H1 (cell line): Measurements from ENCODE around the gene ENO3.

Experiments used
- CTCF ChIP-seq, 3 experiments: IDR thresholded peaks; 1 replicate in 2 of 3; 2 replicates in 1 of 3; pipeline versions ENCODE4 v1.5.1 to v1.6.1; 2011; ENCODE audit warnings: low read length in 3 of 3, mild to moderate bottlenecking in 3 of 3, inconsistent platforms in 2 of 3, low read depth in 1 of 3, moderate library complexity in 1 of 3; ENCODE audit not compliant: insufficient read depth in 1 of 3; ENCODE audit errors: control extremely low read depth in 1 of 3
- EGR1 ChIP-seq: IDR thresholded peaks from 2 replicates; pipeline ENCODE4 v1.6.1; 2011; ENCODE audit warnings: low read depth, low read length, borderline replicate concordance
- FOSL1 ChIP-seq: IDR thresholded peaks from 2 replicates; pipeline ENCODE4 v1.6.1; 2011; ENCODE audit warnings: mild to moderate bottlenecking, low read depth, low read length, moderate library complexity; ENCODE audit not compliant: insufficient read depth
- POLR2A ChIP-seq, 2 experiments: IDR thresholded peaks; 1 replicate in 1 of 2; 2 replicates in 1 of 2; pipeline ENCODE4 v1.6.1; 2011; ENCODE audit warnings: low read depth in 2 of 2, low read length in 2 of 2, mild to moderate bottlenecking in 2 of 2; ENCODE audit errors: control extremely low read depth in 1 of 2
- SIN3A ChIP-seq, 2 experiments: IDR thresholded peaks in 1 of 2; conservative IDR thresholded peaks in 1 of 2; 2 replicates each; pipeline ENCODE4 v1.6.1; 2011 to 2012; ENCODE audit warnings: low read length in 2 of 2, improper control_type of control experiment in 1 of 2, low read depth in 1 of 2, mild to moderate bottlenecking in 1 of 2

GRCh38 chr17:4921320-4921719 lies 29.6 kb upstream of the ENO3 start:
- TF ChIP-seq POLR2A (IDR thresholded peaks at IDR 0.05; ENCODE audit: control extremely low read depth in 1 of 2, low read depth in 2 of 2, low read length in 2 of 2) = no peak
- no peak for TF ChIP-seq CTCF (IDR thresholded peaks at IDR 0.05; ENCODE audit: control extremely low read depth in 1 of 3, insufficient read depth in 1 of 3, low read depth in 1 of 3, low read length in 3 of 3)
- TF ChIP-seq FOSL1 = no peak
- TF ChIP-seq EGR1 = no peak
- TF ChIP-seq SIN3A (conservative IDR thresholded peaks at IDR 0.05 in 1 of 2, IDR thresholded peaks at IDR 0.05 in 1 of 2; ENCODE audit: low read depth in 1 of 2, low read length in 2 of 2) = no peak
